RCC 7860 (cell line): ENCODE results near the gene MSGN1.
"Not testable (repeated sequence)": the region's sequence is repeated elsewhere in the genome, so short reads cannot be mapped to it uniquely, and the experiment has no call there.

Experiments
- DNase-seq: peaks from one replicate; pipeline ENCODE4 v3.0.0-alpha.2; 2015; ENCODE audit warnings: low spot score
- FAIRE-seq: peaks from 2 replicates; lab custom pipeline; 2012; peaks lifted over from hg19 to GRCh38; lab: Jason Lieb, UNC

The MSGN1 gene

GRCh38 chr2:17804358-17804757 is 11.9 kb upstream of the MSGN1 start:
- FAIRE-seq, result no peak
- no peak for DNase-seq

GRCh38 chr2:17805166-17805565 is 11.1 kb upstream of the MSGN1 start:
- FAIRE-seq (no peak), DNase-seq (no peak)

GRCh38 chr2:17805717-17806363 is 10.4 kb upstream of the MSGN1 start:
- FAIRE-seq, result no peak
- DNase-seq, result no peak

GRCh38 chr2:17813010-17813741 is 3.1 kb upstream of the MSGN1 start:
- DNase-seq, result no peak
- no peak for FAIRE-seq

- FAIRE-seq (no peak), DNase-seq (no peak)
These were observed 2.4 kb upstream of the MSGN1 start for GRCh38 chr2:17813742-17814473.

GRCh38 chr2:17814601-17815000 is 1.7 kb upstream of the MSGN1 start:
- no peak for FAIRE-seq
- no peak for DNase-seq

GRCh38 chr2:17815468-17816184 is 634 bp upstream of the MSGN1 start:
- no peak for FAIRE-seq
- DNase-seq, result no peak

GRCh38 chr2:17818235-17818815 is 2.1 kb downstream of the MSGN1 start:
- FAIRE-seq (no peak), DNase-seq (no peak)

GRCh38 chr2:17821080-17821479 is 4.8 kb downstream of the MSGN1 start:
- DNase-seq (no peak), FAIRE-seq (no peak)

- DNase-seq (no peak), FAIRE-seq (no peak)
These were observed 5.5 kb downstream of the MSGN1 start for GRCh38 chr2:17821535-17822444.

- no peak for FAIRE-seq
- no peak for DNase-seq
These were observed 6.3 kb downstream of the MSGN1 start for GRCh38 chr2:17822445-17823117.

- not testable (repeated sequence) for DNase-seq, FAIRE-seq
These were observed 7.4 kb downstream of the MSGN1 start for GRCh38 chr2:17823646-17824045.

GRCh38 chr2:17827316-17827715 is 11.1 kb downstream of the MSGN1 start:
- no peak for FAIRE-seq
- DNase-seq, result no peak

- FAIRE-seq (no peak), DNase-seq (no peak)
These were observed 11.5 kb downstream of the MSGN1 start for GRCh38 chr2:17827785-17828184.

GRCh38 chr2:17830053-17831034 is 14.1 kb downstream of the MSGN1 start:
- DNase-seq (peak; percentile 13), FAIRE-seq (no peak)

- FAIRE-seq (no peak), DNase-seq (no peak)
These were observed 19.3 kb downstream of the MSGN1 start for GRCh38 chr2:17835516-17835915.

- FAIRE-seq (no peak), DNase-seq (no peak)
These were observed 23.7 kb downstream of the MSGN1 start for GRCh38 chr2:17839959-17840358.

GRCh38 chr2:17843457-17843856 is 27.2 kb downstream of the MSGN1 start:
- FAIRE-seq (no peak), DNase-seq (no peak)
